Stimulated activated CD8-positive, alpha-beta memory T cell treated with anti-CD3 and anti-CD28 coated beads, Interleukin-7, amount 100 ng/mL, for 4 hours (primary cell): ENCODE measurements around the gene NRDE2.

ENCODE experiments used
- DNase-seq, 2 donors: peaks; one replicate each; pipeline ENCODE4 v3.0.0-alpha.2; 2020; ENCODE audit warnings: low read depth in 2 of 2

NRDE2 gene

DNA sequence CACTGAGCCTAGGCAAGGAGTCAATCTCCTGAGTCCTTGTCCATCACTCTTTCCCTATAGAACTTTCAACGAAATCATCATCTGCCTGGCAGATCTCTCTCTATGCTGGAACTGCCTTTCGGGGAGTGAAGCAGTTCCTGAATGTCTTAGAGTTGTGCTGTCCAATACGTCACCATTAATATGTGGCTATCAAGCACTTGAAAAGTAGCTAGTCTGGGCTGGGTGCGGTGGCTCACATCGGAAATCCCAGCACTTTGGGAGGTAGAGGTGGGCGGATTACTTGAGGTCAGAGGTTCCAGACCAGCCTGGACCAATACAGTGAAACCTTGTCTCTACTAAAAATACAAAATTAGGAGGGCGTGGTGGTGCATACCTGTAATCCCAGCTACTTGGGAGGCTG lies 35.1 kb downstream of the NRDE2 start:
- no peak for DNase-seq

DNA sequence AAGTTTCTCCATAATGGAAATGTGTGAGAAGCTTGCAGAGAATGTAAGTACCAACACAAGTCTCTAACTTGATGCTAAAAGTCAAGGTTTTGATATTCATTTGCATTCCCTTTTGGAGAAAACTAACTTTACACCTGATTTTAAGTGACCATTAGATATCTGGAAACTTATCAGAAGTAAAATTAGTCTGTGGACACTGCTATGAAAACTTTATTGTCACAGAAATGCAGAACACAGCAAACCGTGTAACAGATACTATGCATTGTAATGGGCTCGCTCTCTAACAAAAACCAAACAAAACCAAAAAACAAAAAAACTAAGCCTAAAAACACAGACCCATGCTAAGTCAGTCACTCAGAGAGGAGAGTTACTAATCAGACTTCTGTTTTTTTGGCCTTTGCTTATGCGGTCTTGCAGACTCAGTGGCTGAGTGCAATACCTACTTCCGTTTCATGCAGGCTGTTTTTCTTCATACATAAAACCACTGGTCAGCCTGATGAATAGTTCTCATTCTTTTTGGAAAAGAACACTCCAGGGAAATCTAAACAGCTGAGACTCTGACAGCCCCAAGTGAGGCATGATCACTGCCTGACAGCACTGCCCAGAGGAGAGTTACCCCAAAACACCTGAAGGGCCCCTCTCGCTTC lies 35.7 kb downstream of the NRDE2 start:
- DNase-seq = no peak

DNA sequence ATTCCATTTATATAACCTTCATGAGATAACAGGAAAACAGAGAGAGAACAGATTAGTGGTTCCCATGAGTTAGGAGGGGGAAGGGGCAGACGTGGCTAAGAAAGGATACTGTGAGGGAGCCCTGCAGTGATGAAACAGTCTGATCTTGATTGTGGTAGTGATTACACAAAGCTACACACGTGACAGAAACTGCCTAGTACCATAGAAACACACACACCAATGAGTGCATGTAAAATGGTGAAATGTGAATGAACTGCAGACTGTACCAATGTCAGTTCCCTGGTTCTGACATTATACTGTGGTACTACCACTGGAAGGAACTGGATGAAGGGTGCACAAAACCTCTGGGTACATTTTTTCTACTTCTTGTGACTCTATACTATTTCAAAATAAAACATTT lies 36.9 kb downstream of the NRDE2 start:
- DNase-seq = no peak

DNA sequence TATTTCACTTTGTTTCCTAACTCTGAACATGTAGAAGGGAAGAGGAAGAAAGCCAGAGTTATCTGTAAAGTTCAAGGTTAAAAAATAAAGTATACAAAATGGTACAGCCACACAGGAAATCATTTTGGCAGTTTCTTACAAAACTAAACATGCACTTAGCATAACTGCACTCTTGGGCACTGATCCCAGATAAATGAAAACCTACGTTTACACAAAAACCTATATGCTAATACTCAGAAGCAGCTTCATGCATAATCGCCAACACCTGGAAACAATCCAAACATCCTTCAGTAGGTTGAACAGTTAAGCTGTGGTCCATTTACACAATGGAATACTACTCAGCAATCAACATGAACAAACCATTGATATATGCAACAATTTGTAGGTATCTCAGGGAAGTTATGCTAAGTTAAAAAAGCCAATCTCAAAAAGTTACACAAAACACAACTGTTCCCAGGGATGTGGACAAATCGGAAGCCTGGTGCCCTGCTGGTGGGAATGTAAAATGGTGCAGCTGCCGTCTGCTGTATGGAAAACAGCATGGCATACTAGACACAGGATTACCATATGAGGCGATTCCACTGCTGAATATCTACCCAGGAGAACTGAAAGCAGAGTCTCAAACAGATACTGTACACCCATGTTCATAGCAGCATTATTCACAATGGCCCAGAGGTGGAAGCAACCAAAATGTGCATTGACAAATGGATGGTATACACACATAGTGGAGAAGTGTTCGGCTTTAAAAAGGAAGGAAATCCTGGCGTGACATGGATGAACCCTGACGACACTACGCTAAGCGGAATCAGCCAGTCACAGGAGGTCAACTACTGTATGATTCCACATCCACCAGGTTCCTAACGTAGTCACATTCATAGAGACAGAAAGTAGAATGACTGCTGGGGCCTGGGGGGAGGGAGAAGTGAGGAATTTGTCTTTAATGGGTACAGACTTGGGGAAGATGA lies 37.7 kb downstream of the NRDE2 start:
- DNase-seq = no peak

DNA sequence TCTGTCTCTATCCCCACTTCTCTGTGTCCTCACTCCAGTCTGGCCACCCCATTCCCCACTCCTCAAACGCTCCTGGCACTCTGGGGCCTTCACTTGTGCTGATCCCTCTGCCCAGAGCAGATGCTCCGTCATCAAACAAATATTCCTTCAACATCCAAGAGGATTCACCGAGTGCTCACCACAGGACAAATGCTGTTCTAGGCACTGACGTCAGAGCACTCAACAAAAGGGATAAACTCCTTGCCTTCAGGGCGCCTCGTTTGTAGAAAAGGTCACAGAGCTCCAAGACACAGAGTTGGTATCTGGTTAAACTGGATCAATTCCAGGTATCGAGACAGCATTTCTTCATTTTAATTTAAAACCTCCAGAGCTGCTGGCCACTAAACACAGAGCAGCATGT lies 40.0 kb downstream of the NRDE2 start:
- no peak for DNase-seq

DNA sequence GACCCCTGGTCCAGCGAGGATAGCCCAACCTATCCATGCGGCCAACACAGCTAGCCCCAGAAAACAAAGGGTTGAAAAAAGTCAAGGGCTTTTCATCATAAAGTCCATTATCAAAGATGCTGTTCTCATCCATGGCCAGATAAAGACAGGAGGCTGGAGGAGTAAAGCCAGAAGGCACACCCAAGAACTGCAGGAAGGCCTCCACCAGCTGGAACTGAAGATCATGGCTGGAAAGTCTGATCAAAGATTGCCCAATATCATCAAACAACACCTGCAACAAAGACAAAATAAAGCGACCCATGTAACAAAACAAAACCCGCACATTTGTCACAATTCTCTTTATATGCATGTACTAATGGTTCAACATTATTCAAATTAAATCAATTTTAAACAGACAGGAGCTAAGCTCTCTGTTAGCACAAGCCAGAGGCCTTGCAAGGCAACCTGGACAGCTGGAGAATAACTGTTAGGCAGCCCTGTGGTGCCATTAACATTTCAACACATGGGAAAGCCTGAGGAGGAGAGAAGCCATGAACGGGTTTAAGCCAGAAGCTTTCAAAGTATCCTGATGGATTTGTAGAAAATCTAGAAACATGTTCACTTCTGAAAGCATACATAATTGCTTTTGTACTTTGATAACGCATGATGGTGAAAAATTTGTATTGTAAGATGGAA lies 41.3 kb downstream of the NRDE2 start:
- no peak for DNase-seq

DNA sequence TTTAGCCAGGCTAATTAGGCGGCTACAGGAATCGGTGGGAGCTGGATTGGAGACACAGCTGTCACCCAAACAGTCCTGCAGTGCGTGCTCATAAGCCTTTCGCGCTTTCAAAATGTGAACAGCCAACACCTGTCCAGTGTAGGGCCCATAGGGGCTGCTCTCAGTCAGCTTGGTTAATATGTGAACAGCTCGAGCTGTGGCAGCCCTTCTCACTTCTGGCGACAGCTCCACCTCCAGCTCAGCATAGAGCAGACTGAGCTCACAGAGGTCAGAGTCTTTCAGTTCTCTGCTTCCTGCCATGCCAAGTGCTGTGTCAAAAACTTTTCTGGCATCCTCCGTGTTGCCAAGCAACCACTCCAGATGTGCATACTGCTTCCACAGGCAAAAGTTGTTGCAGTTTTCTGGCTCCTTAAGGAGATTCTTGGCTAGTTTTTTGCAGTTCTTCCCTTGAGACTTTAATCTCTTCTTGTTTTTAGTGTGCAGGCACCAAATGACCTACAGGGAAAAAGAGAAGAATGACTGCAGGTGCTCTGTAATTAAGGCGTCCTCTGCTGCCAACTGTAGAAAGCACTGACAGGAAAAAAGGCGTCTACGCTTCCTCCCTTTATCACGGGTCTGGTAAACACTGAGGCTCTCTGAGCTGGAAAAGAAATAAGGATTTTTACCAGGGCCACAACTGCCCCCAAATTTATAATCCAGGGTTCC lies 42.9 kb downstream of the NRDE2 start:
- DNase-seq = no peak

DNA sequence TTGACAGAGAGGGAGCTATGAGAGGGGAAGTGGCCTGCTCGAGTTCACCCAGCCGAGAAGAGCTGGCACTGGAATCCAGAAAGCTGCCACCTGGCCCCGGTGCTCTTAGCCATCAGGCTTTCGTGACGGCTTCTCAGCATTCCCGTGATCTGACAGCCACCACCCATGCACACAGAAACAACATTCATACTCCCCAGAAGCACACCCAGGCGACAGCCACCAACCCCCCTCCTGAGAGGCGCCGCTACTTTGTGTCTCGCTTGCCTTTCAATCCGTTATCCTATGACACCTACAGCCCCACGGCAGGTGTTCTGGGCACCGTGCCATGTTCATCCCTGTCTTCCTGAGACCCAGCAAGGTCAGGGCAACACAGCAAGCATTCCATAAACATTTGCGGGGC lies 44.0 kb downstream of the NRDE2 start:
- no peak for DNase-seq

DNA sequence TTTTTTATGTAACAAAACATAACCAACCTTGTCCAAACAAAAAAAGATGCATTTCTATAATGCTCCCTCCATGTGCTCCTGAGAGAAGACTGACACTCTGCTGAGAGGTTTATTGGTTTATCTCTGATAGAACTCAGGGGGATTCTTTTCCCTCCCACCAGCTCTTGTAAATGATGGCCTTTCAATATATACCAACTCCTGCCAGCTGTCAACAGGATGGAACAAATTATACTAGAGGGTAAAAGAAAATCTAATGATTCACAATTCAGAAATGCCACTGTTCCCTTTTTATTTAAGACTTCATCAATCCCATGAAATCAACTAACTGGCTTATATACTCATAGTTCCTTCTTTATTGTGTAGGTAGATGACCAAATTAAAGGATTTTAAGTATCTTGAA lies 50.0 kb downstream of the NRDE2 start:
- DNase-seq = no peak

DNA sequence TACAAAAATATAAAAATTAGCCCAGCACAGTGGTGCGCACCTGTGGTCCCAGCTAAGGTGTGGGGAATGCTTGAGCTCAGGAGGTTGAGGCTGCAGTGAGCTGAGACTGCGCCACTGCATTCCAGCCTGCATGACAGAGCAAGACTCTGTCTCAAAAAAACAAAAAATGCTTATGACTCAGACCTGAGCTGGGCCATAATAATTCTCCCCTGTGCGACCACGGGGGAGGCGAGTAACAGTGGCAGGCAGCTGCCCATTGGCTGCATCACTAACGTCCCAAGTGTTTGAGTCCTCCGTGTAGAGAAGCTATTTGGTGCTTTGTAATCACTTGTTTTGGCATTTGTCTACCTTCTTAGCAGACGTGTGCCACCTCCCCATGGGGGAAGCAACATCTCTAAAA lies 50.5 kb downstream of the NRDE2 start:
- DNase-seq = no peak

DNA sequence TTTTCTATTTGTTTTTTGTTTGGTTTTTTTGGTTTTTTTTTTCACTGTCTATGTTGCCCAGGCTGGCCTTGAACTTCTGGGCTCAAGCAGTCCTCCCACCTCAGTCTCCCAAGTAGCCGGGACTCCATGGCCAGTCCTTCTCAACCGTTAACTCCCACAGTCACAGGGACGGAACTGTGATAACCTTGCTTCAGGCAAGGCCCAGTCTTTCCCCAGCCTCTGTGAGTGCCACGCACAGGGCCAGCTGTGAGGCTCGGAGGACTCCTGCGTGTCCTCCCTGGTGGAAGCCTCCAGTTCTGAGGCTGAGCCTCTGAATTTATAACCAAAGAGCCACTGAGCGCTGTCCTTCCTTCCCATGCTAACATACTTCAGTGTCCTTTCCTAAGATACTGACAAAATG lies 51.6 kb downstream of the NRDE2 start:
- no peak for DNase-seq

DNA sequence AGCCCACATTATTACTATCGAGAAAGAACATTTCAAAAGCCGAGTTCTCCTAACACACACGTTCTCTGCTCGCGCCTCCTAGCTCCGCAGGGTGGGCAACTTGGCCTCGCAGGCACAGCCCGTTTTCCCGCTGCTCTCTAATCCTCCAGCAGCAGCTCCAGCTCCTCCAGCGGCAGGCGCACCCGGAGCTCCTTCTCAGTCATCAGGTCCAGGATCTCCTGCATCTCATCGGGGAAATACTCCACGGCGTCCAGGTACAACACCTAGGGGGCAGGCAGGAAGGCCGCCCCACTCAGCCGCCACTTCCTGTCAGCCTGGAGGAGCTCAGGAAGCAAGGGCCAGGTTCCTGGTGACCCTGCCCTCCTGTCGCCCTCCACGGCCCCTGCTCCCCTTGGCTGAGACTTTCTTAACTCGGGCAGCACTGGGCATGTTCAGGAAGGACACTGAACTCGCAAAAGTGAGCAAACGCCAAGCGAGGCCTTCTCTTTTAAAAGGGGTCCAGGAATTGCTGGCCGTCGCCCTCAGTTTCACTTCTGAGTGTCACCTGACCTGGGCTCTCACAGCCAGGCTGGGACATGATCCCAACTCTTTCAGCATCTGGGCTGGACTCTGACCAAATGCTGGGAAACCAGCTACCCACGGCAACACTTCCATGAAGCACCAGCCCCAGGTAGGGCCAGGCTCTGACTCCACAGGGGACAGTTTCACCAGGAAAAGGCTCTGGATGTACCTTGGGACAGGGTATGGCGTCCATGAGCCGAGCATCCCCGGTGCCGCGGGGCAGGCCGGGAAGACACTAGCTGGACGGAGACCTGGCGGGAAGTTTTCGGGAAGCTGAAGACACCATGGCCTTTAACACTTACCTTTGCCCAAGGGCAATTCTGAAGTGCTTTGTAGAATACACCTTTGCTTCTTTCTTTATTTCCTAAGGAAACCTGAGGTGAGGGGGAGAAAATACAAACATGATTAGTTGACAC lies 53.3 kb downstream of the NRDE2 start:
- DNase-seq = no peak

DNA sequence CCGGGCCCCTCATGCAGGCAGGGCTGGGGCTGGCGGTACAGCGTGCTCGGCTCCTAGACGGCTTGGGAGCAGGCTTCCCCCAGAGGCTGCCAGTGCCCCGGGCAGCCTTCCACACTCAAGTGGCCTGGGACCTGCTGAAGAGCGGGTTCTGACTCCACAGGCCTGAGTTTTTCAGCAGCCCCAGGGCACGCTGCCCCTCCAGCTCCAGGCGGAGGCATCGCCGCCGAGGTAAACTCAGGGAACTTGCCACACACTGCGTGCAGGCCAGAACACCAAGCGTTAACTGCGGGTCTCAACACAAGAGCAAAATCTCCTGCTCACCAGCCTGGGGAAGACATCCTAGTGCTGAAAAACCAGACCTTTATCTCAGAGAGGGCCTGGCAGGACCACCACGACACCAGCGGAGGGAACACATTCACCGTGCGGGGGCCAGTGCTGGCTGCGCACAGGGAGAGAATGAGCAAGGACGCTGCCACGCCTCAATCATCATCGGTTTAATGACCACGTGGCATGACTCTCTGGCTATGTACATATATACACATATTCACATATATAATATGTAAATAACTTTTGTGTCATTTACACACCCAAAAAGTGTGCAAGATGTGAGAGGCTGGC lies 54.1 kb downstream of the NRDE2 start:
- DNase-seq = no peak

DNA sequence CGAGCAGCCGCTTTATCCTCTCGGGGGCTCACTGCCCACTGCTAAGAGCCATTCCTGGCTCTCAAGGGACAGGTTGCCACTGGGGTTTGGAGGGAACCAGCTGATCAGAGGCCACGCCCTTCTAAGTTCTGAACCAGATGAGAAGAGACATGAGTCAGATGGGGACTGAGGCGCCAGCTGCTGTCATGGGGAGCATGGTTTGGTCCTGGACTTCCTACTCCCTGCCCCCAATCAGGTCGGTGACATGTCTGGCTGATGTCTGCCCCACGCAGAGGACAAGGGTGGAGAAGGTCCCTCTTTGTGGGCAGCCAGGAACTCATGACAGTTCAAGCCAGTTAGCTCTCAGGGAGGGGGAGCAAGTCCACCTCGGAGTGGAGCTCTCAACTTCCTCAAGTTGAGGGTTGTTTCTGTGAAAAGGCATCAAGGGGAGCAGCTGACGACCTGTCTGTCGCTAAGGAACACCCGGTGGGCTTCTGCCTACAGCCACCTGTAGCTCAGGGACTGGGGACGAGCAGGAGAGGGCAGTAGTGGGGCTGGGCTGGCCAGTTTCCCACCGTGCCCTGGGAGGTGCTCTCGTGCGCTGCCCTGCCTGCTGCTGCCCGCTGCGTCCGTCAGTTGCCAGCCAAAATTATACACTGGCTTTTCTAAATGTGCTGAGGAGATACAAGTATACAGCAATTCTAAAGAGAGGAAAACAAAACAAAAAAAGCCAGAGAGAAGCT lies 54.9 kb downstream of the NRDE2 start:
- no peak for DNase-seq

DNA sequence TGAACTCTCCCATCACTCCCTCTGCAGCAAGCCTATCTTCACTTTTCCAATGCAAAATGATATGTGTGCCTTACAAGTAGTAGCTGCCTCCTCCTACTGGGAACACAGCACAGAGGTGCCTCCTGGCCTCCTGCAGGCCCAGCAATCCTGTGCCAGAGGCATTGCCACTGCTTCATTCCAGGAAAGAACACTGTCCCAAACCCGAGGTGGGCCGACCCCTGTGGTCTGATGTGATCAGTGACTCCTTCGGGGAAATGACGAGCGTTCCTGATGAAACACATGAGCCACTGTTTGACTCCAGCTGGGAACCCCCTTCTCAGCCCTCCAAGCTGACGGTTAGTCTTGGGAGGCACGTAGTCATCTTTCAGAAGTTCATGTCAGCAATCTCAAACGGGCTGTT lies 55.9 kb downstream of the NRDE2 start:
- DNase-seq = no peak

DNA sequence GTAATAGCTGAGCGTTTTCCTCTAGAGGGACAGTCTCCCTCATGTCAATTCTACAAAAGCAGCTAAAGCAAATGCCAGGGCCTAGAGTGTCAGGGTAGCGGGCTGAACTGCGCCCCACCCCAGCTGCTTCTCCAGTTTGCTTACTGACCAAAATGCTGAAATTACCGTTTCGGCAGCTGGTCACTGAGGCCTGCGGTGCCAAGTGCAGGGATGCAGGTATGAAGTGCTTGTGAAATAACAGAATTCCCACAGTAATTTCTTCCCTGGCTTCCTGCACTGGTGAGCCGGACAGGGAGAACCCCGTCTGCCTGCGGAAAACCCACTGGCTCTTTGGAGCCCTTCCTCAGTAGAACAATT lies 56.3 kb downstream of the NRDE2 start:
- no peak for DNase-seq

DNA sequence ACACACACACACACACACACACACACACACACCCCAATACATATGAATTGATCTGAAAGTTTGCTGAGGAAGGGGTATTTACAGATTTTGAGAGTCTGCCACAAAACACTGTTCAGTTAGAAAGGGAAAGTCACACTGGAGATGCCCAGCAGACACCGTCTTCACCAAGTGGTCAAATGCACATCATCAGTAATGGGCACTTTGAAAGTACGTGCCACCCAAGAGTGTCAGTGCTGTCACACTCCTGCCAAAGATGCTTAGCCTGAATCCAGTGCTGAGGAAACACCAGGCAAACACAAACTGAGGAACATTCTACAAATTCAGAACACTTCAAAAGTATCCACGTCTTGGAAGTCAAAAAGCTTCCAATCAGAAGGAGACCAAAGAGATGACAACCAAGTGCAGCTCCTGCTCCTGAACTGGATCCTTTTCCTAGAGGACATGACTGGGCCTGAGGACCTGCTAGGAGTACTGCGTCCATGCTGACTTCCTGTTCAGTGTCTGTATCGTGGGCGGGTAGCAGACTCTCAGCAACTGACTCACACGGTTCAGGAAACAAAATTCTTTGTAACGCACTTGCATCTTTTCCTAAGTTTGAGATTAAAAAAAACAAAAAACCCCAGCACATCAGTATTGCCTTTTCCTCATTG lies 56.8 kb downstream of the NRDE2 start:
- peak; percentile 7 to 12 for DNase-seq

DNA sequence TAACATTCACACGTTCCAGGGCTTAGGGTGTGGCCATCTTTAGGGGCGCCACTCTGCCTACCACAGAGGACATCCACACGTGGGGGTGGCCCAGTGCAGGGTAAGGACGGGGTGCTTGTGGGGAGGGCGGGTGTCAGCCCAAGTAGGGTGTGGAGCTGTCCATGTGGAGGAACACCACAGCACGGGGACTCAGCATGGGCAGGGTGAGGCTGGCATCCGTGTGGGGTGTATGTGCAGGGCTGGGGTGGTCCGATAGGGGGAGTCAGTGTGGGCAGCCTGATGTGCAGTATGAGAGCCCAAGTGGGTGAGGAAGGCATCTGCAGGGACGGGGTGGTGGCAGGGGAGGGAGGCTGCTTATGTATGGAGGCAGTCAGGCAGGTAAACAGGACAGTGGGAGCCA lies 57.7 kb downstream of the NRDE2 start:
- no peak for DNase-seq

DNA sequence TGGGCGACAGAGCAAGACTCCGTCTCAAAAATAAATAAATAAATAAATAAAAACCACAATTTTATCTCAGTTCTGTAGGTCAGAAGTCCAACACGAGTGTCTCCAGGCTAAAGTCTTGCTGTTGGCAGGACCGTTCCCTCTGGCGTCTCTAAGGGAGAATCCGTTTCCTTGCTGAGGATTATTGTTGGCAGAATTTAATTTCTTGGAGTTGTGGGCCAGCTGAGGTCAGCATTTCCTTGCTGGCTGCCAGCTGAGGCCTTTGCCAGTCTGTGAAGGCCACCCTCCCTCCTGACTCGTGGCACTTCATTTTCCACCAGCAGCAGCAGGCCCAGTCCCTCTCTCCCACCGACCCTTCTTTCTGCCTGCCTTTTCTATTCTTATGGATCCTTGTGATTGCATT lies 58.2 kb downstream of the NRDE2 start:
- DNase-seq = no peak
